IPS-NIHi7 (cell line): Measurements from ENCODE around the gene RSF1.

Source experiments
- DNase-seq: peaks from one replicate; pipeline ENCODE4 v3.0.0; 2012; ENCODE audit warnings: mixed read lengths; ENCODE audit errors: extremely low spot score

The RSF1 gene

DNA sequence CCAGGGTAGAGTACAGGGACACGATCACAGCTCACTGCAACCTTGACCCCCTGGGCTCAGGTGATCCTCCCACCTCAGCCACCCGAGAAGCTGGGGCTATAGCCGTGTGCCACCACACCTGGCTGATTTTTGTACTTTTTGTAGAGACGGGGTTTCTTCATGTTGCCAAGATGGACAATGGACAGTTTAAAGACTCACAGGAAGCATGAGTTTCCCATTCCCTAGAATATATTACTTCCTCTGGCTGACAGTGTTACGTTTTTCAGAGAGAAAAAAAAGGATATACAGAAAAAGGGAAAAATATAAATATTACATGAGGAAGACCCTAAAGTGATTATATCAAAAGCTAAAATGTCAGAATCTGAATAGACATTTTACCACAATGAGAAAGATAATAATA lies 72.3 kb downstream of the RSF1 start:
- DNase-seq = no peak

DNA sequence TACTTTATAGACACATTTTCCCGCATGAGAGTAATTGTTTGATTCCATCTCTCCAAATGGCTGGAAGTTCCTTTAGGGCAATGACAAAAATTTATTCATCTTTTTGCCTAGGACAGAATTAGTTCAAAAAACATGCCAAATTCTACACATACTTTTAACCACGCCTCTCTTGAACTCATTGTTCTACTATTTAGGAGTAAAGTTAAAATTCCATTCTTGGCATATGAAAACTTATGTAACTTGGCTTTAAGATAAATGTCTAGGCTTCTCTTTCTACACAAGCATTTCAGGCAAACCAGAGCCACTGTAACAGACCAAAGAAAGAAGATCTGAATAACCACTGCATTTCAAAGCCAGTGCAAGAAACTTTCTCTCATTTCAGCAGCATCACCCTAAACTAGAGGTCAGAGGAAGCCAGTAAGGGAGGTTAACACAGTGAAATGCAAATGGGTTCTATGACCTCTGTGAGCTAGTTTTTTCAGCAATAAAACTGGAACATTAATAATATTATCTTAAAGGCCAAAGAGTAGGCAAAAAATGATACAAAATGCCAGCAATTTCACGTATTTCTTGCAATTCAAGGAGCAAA lies 73.0 kb downstream of the RSF1 start:
- DNase-seq = no peak

DNA sequence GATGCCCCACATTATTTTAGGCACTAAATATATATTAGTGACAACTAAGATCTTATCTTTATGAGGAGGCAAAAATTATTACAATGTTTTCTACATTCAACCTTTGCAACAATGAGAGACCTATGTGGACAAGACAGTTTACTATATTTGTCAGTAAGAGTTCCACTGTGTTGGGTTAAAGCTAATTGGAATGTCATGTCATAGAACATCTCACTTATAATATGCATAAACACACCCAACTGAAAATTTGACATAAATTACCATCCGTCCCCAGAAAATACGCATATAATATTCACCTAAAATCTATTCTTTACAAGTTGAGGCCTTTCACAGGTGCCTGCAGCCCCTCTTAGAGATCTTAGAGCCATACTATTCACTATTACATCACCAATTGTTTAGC lies 84.0 kb downstream of the RSF1 start:
- no peak for DNase-seq

GRCh38 chr11:77734890-77735289 lies 85.6 kb downstream of the RSF1 start:
- no peak for DNase-seq

DNA sequence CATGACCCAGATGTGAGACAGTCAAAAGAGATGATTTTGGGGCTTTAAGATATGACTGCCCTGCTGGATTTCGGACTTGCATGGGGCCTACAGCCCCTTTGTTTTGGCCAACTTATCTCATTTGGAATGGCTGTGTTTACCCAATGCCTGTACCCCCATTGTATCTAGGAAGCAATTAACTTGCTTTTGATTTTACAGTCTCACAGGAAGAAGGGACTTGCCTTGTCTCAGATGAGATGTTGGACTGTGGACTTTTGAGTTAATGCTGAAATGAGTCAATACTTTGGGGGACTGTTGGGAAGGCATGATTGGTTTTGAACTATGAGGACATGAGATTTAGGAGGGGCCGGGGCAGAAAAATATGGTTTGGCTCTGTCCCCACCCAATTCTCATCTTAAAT lies 88.4 kb downstream of the RSF1 start:
- DNase-seq = no peak

GRCh38 chr11:77730789-77731188 lies 89.7 kb downstream of the RSF1 start:
- DNase-seq = no peak

GRCh38 chr11:77729063-77729462 lies 91.5 kb downstream of the RSF1 start:
- no peak for DNase-seq

- no peak for DNase-seq
These were observed 92.2 kb downstream of the RSF1 start for GRCh38 chr11:77728203-77728786.

DNA sequence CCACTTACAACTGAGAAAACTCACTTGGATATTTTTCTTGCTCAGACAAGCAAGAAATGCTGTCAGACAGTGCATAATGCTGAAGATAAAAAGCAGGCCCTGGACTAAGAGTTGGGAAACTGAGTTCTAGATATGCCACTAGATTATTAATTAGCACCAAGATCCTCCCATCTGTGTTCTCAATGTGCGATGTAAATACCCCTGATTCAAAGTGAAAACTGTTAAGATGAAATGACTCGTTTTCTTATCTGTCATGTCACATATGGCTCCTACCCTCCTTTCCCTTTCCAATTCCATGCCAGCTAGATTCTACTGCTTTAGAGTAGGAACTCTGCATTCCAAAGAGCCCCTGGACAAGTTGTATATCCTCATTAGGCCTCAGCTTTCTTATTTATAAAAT lies 94.0 kb downstream of the RSF1 start:
- DNase-seq = no peak

- DNase-seq = no peak
These were observed 95.1 kb downstream of the RSF1 start for GRCh38 chr11:77725433-77725832.

- DNase-seq = no peak
These were observed 95.9 kb downstream of the RSF1 start for GRCh38 chr11:77724636-77725035.

GRCh38 chr11:77723024-77723423 lies 97.5 kb downstream of the RSF1 start:
- DNase-seq = no peak

DNA sequence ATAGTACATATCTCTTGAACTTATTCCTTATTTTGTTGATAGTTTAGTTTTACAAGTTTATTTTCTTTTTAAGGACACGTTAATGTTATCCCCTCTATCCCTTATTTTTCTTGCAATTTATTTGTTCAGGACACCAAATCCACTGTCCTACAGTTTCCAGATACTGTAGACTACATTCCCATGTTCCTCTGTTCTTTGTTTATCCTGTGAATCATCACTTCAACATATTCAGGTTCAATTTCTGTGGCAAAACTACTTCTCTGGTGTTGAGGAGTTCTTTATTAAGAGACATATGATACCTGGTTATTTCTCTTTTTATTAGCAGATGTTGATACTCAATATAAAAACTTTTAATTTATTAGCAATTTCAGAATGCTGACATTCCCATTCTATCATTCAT lies 110.2 kb downstream of the RSF1 start:
- no peak for DNase-seq

GRCh38 chr11:77705876-77706579 lies 114.5 kb downstream of the RSF1 start:
- DNase-seq = no peak

- peak; percentile 20 for DNase-seq
These were observed 115.2 kb downstream of the RSF1 start for GRCh38 chr11:77705195-77705875.

DNA sequence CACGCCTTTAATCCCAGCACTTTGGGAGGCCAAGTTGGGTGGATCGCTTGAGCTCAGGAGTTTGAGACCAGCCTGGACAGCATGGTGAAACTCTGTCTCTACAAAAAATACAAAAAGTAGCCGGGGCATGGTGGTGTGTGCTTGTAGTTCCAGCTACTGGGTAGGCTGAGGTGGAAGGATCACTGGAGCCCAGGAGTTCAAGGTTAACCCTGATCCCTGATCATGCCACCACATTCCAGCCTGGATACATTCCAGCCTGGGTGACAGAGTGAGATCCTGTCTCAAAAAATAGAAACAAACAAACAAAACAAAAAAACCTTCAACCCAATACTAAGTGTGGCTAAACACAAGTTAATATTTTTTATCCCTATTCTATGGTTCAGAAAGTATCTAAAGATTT lies 116.5 kb downstream of the RSF1 start:
- no peak for DNase-seq

- no peak for DNase-seq
These were observed 121.1 kb downstream of the RSF1 start for GRCh38 chr11:77699425-77699824.

GRCh38 chr11:77698896-77699295 lies 121.6 kb downstream of the RSF1 start:
- no peak for DNase-seq

- no peak for DNase-seq
These were observed 122.7 kb downstream of the RSF1 start for GRCh38 chr11:77697865-77698264.

DNA sequence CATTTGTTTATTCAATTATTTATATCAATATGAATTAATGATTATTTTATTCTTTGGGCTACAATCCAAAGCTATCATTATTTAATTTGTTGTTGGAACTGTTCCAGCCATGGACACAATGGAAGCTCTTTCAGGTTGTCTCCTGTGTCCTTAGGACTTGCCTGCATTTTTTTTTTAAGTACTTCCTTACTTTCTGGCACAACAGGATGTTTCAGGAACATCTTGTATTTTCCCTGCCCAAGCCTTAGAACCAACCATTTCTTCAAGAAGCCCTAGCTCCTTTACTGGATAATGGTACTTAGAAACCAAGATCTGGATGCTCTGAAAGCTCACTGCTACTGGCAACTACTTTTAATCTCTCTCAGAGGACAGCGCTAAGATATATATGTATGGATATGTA lies 125.1 kb downstream of the RSF1 start:
- DNase-seq = no peak

GRCh38 chr11:77690649-77691048 lies 129.9 kb downstream of the RSF1 start:
- DNase-seq = no peak

- no peak for DNase-seq
These were observed 133.4 kb downstream of the RSF1 start for GRCh38 chr11:77687088-77687487.

DNA sequence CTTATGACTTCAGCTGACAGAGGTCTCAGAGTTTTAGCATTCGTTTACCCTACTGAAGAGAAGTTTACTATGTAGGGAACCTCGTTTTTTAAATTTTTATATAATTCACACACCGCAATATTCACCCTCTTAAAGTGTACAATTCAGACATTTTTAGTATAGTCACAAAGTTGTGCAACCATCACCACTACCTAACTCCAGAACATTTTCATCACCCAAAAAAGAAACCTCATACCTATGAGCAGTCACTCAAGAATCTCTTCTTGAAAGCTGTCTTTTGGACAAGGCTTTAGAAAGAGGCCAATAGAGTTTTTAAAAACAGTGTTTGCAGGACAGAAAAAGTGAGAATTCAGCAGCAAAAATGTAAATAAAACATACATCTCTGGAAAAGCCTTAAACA lies 143.4 kb downstream of the RSF1 start:
- no peak for DNase-seq
